PC-9 (cell line): ENCODE results near the gene COG5. TPM values are rescaled to one million over a fixed set of nuclear protein-coding genes. Genes with fewer than 3 reads are reported as not detected.

ENCODE experiments used
- BruUV-seq: library from RNA; stranded (reverse); fragments of 400-500 nt; replicated peaks from 2 replicates; lab custom pipeline; 2021; lab: Mats Ljungman, UMichigan
- CTCF ChIA-PET: fragments of 300-600 bp; sonication (Branson Sonifier 250); formaldehyde crosslinking; loops from one replicate; lab custom pipeline; 2022; ENCODE audit warnings: antibody characterized with exemption; lab: Charles Lee
- POLR2A ChIA-PET: fragments of 300-600 bp; sonication (Branson Sonifier 250); formaldehyde crosslinking; loops from one replicate; lab custom pipeline; 2022; ENCODE audit warnings: antibody characterized with exemption; ENCODE audit not compliant: unreplicated experiment; lab: Charles Lee
- DNase-seq, 2 experiments: peaks; one replicate each; pipeline versions ENCODE4 v3.0.0 to v3.0.0-alpha.2; 2015 to 2022; ENCODE audit warnings: mixed read lengths in 1 of 2
- H2AFZ ChIP-seq: fragments of 200-600 bp; sonication (generic); 2 replicates; pipeline ENCODE4 v1.8.1; 2017; ENCODE audit warnings: antibody characterized with exemption
- H3F3A ChIP-seq: fragments of 200-600 bp; sonication (generic); 2 replicates; pipeline ENCODE4 v1.8.1; 2017; ENCODE audit warnings: antibody characterized with exemption, mild to moderate bottlenecking, low read depth; ENCODE audit not compliant: insufficient read depth
- H3K27ac ChIP-seq: fragments of 200-600 bp; sonication (generic); 2 replicates; pipeline ENCODE4 v1.6.1; 2016; ENCODE audit warnings: mixed run types
- H3K27me3 ChIP-seq: fragments of 200-600 bp; sonication (generic); 2 replicates; pipeline ENCODE4 v1.6.1; 2016; ENCODE audit warnings: low read depth, mixed run types; ENCODE audit not compliant: insufficient read depth
- H3K36me3 ChIP-seq: fragments of 200-600 bp; sonication (generic); 2 replicates; pipeline ENCODE4 v1.6.1; 2016; ENCODE audit warnings: low read depth, mixed run types
- H3K4me1 ChIP-seq: fragments of 200-600 bp; sonication (generic); replicated peaks from 2 replicates; pipeline ENCODE4 v1.6.1; 2016; ENCODE audit warnings: mixed run types; ENCODE audit not compliant: insufficient read depth
- H3K4me2 ChIP-seq: fragments of 200-600 bp; sonication (generic); 2 replicates; pipeline ENCODE4 v1.6.1; 2017; ENCODE audit warnings: mixed run types
- H3K4me3 ChIP-seq: fragments of 200-600 bp; sonication (generic); 2 replicates; pipeline ENCODE4 v1.6.1; 2016; ENCODE audit warnings: mixed run types
- H3K79me2 ChIP-seq: fragments of 200-600 bp; sonication (generic); 2 replicates; pipeline ENCODE4 v1.6.1; 2017; ENCODE audit warnings: low read depth, mixed run types
- H3K9me2 ChIP-seq: fragments of 200-600 bp; sonication (generic); 2 replicates; pipeline ENCODE4 v1.8.1; 2017; ENCODE audit warnings: mild to moderate bottlenecking; ENCODE audit not compliant: insufficient read depth
- H3K9me3 ChIP-seq: fragments of 200-600 bp; sonication (generic); 2 replicates; pipeline ENCODE4 v1.8.1; 2016; ENCODE audit warnings: low read depth; ENCODE audit not compliant: insufficient read depth
- H4K20me1 ChIP-seq: fragments of 200-600 bp; sonication (generic); 2 replicates; pipeline ENCODE4 v1.8.1; 2017; ENCODE audit not compliant: insufficient read depth
- CTCF ChIP-seq: fragments of 200-600 bp; sonication (generic); conservative IDR thresholded peaks from 2 replicates; pipeline ENCODE4 v1.6.1; 2017; ENCODE audit warnings: mixed run types, antibody characterized with exemption, mild to moderate bottlenecking, moderate library complexity
- EZH2 ChIP-seq: fragments of 200-600 bp; sonication (generic); IDR thresholded peaks from 2 replicates; pipeline ENCODE4 v1.8.0; 2017; ENCODE audit warnings: antibody characterized with exemption, low read depth
- intact Hi-C: fragments of 100-400 bp; cut with micrococcal nuclease; formaldehyde crosslinking; loops from one replicate; pipeline ENCODE4 v1.10.0; 2022; ENCODE audit not compliant: unreplicated experiment
- total RNA-seq: library from RNA; stranded (reverse); gene quantifications from 2 replicates; pipeline ENCODE4 v1.2.3, GENCODE V29; 2021

COG5 gene
- total RNA-seq, 1 experiment from 2014 or later: 43.5 TPM

GRCh38 chr7:107414198-107414597, 149.5 kb downstream of the COG5 start:
- Histone ChIP-seq H3K27me3 (no peaks in the 10 kb centered on the region), H3K4me3 (no peak overlapping the region), H3K36me3 (no peaks in the 10 kb centered on the region), H3F3A (peaks cover 4% of the 10 kb centered on the region; the same call in 1 of the 2 replicates), H3K4me2 (no peak overlapping the region), H3K9me2 (no peaks in the 10 kb centered on the region), H3K9me3 (no peaks in the 10 kb centered on the region), H2AFZ (no peak overlapping the region), H3K79me2 (no peaks in the 10 kb centered on the region), H3K4me1 (no peaks in the 10 kb centered on the region), H3K27ac (no peak overlapping the region), H4K20me1 (no peaks in the 10 kb centered on the region; the same call in 1 of the 2 replicates)
- ChIA-PET CTCF (no interaction called here), POLR2A (no interaction called here)
- TF ChIP-seq CTCF (no peak), EZH2 (no peak)
- intact Hi-C loops: no loop called here
- DNase-seq: no peak
- BruUV-seq: no TSS peak

GRCh38 chr7:107408349-107408748, 155.4 kb downstream of the COG5 start:
- ChIA-PET POLR2A (interaction anchor here (0.6 to 0.7 kb wide), 3 partner anchors 21 to 474 kb away, joined by 4 read pairs; no protein-coding TSS in a partner anchor), CTCF (interaction anchor here (0.6 kb wide), 1 partner anchor 614 kb away, joined by 4 read pairs; no protein-coding TSS in a partner anchor)
- no peak for DNase-seq

GRCh38 chr7:107405559-107405958, 158.2 kb downstream of the COG5 start:
- H3K4me2 ChIP-seq: peak overlapping the region; percentile 69
- ChIA-PET CTCF (interaction anchor here (0.6 kb wide), 2 partner anchors 76 to 463 kb away, joined by 3 read pairs; no protein-coding TSS in a partner anchor), POLR2A (interaction anchor here (0.7 kb wide), 1 partner anchor 64 kb away, joined by 3 read pairs; no protein-coding TSS in a partner anchor)
- no peaks in the 10 kb centered on the region for H3K9me3 ChIP-seq
- TF ChIP-seq EZH2 (no peak), CTCF (no peak)
- no peaks in the 10 kb centered on the region for H3K9me2 ChIP-seq
- 0 out of 2 replicates have a peak, but pooled peaks cover 4% of the 10 kb centered on the region for H3K36me3 ChIP-seq
- peaks cover 22% of the 10 kb centered on the region for H3F3A ChIP-seq
- no peak overlapping the region for H2AFZ ChIP-seq
- DNase-seq: peak; percentile 4 to 63
- no peaks in the 10 kb centered on the region for H4K20me1 ChIP-seq
- H3K4me3 ChIP-seq: no peak overlapping the region; the same call in 1 of the 2 replicates
- H3K4me1 ChIP-seq: peaks cover 31% of the 10 kb centered on the region
- intact Hi-C loops: no loop called here
- H3K27ac ChIP-seq: peak overlapping the region; percentile 93
- no peaks in the 10 kb centered on the region for H3K27me3 ChIP-seq
- no peaks in the 10 kb centered on the region for H3K79me2 ChIP-seq
- no TSS peak for BruUV-seq

More at GRCh38 chr7:107408349-107408748, 155.4 kb downstream of the COG5 start:
- H2AFZ ChIP-seq: no peak overlapping the region
- H3K9me3 ChIP-seq: no peaks in the 10 kb centered on the region
- no peak overlapping the region for H3K27ac ChIP-seq
- 0 out of 2 replicates have a peak, but pooled peaks cover 4% of the 10 kb centered on the region for H3K36me3 ChIP-seq
- H3K4me2 ChIP-seq: no peak overlapping the region
- H3K4me1 ChIP-seq: peaks cover 31% of the 10 kb centered on the region
- no peaks in the 10 kb centered on the region for H3K79me2 ChIP-seq
- no peaks in the 10 kb centered on the region for H3K27me3 ChIP-seq
- intact Hi-C loops: no loop called here
- no peaks in the 10 kb centered on the region for H3K9me2 ChIP-seq
- no peak overlapping the region for H3K4me3 ChIP-seq
- BruUV-seq: no TSS peak
- H4K20me1 ChIP-seq: no peaks in the 10 kb centered on the region
- no peak for TF ChIP-seq EZH2
- no peak for TF ChIP-seq CTCF
- peaks cover 26% of the 10 kb centered on the region for H3F3A ChIP-seq
